WTC11 (cell line): ENCODE data around the gene GAS6.

Experiments
- ESRRA ChIP-seq: sonication (generic); formaldehyde crosslinking; IDR thresholded peaks from 2 replicates; pipeline ENCODE4 v1.8.1; 2022; ENCODE audit warnings: mild to moderate bottlenecking, missing genetic modification reagents, borderline replicate concordance
- FOXP1 ChIP-seq: sonication (generic); formaldehyde crosslinking; IDR thresholded peaks from 2 replicates; pipeline ENCODE4 v1.8.0; 2022; ENCODE audit warnings: missing genetic modification reagents, mild to moderate bottlenecking, moderate library complexity, borderline replicate concordance
- NFE2L1 ChIP-seq: sonication (generic); formaldehyde crosslinking; IDR thresholded peaks from 2 replicates; pipeline ENCODE4 v1.8.1; 2023; ENCODE audit warnings: missing genetic modification reagents
- NFYB ChIP-seq: sonication (generic); formaldehyde crosslinking; conservative IDR thresholded peaks from 2 replicates; pipeline ENCODE4 v1.8.0; 2022; ENCODE audit warnings: low read depth, missing genetic modification reagents
- NR3C1 ChIP-seq: sonication (generic); formaldehyde crosslinking; conservative IDR thresholded peaks from 2 replicates; pipeline ENCODE4 v1.8.1; 2023; ENCODE audit warnings: low read depth, mild to moderate bottlenecking, missing genetic modification reagents
- SP1 ChIP-seq: sonication (generic); formaldehyde crosslinking; conservative IDR thresholded peaks from 2 replicates; pipeline ENCODE4 v1.8.1; 2022; ENCODE audit warnings: missing genetic modification reagents
- TCF7 ChIP-seq: sonication (generic); formaldehyde crosslinking; IDR thresholded peaks from 2 replicates; pipeline ENCODE4 v1.8.0; 2022; ENCODE audit warnings: mild to moderate bottlenecking, low read depth, missing genetic modification reagents, moderate library complexity
- TF ChIP-seq, protein P1 (sequence below): fragments of 200-600 bp; IDR thresholded peaks from 2 replicates; pipeline ENCODE4 v1.8.0; 2022; ENCODE audit warnings: antibody characterized with exemption
- TF ChIP-seq, protein P2 (sequence below): sonication (generic); formaldehyde crosslinking; IDR thresholded peaks from 2 replicates; pipeline ENCODE4 v1.8.0; 2022; ENCODE audit warnings: mild to moderate bottlenecking, missing genetic modification reagents
- TF ChIP-seq, protein P3 (sequence below): sonication (generic); formaldehyde crosslinking; IDR thresholded peaks from 2 replicates; pipeline ENCODE4 v1.8.1; 2023; ENCODE audit warnings: mild to moderate bottlenecking, missing genetic modification reagents, moderate library complexity

DNA sequence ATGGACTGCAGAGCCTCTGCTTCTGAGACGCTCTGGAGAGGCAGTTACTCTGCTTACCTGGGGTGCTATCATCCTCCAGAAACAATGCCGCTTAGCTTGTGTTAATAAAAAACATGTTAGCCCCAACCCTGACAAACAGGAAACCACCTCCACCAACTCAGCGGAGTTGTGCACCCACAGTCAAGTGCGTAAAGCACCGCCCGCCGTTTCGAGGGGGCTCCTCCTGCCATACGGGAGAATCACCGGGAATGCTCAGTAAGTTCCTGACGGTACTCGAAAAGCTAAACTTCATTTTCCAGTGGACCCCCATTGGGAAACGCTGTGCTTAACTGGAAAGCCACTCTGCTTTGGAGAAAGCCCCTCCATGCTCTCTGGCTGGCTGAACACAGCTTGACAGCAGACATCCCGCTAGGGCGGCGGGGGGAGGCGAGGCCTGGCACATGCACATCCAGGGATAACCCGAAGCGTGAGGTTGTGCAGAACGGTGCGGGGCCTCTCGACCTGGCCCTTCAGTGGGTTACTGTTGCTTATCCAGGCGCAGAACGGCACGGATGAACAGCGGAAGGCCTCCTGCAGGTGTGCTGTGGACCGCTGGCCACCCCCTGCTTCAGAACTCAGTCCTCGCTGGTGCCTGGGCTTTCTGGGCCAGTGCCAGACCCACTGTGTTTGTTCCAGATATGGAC, 17.1 kb downstream of the GAS6 start:
- TF ChIP-seq TCF7 (CRISPR knock-in tag): no peak
- TF ChIP-seq NFE2L1 (CRISPR knock-in tag): no peak
- TF ChIP-seq FOXP1 (CRISPR knock-in tag): no peak
- no peak for TF ChIP-seq SP1
- TF ChIP-seq, protein P1, sequence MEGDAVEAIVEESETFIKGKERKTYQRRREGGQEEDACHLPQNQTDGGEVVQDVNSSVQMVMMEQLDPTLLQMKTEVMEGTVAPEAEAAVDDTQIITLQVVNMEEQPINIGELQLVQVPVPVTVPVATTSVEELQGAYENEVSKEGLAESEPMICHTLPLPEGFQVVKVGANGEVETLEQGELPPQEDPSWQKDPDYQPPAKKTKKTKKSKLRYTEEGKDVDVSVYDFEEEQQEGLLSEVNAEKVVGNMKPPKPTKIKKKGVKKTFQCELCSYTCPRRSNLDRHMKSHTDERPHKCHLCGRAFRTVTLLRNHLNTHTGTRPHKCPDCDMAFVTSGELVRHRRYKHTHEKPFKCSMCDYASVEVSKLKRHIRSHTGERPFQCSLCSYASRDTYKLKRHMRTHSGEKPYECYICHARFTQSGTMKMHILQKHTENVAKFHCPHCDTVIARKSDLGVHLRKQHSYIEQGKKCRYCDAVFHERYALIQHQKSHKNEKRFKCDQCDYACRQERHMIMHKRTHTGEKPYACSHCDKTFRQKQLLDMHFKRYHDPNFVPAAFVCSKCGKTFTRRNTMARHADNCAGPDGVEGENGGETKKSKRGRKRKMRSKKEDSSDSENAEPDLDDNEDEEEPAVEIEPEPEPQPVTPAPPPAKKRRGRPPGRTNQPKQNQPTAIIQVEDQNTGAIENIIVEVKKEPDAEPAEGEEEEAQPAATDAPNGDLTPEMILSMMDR: no peak
- TF ChIP-seq, protein P2, sequence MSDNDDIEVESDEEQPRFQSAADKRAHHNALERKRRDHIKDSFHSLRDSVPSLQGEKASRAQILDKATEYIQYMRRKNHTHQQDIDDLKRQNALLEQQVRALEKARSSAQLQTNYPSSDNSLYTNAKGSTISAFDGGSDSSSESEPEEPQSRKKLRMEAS (CRISPR knock-in tag): no peak
- TF ChIP-seq, protein P3, sequence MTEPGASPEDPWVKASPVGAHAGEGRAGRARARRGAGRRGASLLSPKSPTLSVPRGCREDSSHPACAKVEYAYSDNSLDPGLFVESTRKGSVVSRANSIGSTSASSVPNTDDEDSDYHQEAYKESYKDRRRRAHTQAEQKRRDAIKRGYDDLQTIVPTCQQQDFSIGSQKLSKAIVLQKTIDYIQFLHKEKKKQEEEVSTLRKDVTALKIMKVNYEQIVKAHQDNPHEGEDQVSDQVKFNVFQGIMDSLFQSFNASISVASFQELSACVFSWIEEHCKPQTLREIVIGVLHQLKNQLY (CRISPR knock-in tag): no peak
- no peak for TF ChIP-seq NFYB (CRISPR knock-in tag)
- TF ChIP-seq NR3C1 (CRISPR knock-in tag): no peak
- no peak for TF ChIP-seq ESRRA (CRISPR knock-in tag)
